SU-DHL-6 (cell line): ENCODE results near the gene MCOLN2.

Source experiments
- EZH2phosphoT487 ChIP-seq: fragments of 200-600 bp; sonication (generic), shearing (Covaris generic); conservative IDR thresholded peaks from 2 replicates; pipeline ENCODE4 v1.6.1; 2018; ENCODE audit warnings: mild to moderate bottlenecking, antibody characterized with exemption, low read length, moderate library complexity, mixed read lengths
- TF ChIP-seq, protein P1 (sequence below): fragments of 200-600 bp; sonication (generic); IDR thresholded peaks from one replicate; pipeline ENCODE4 v1.5.1; 2017; ENCODE audit warnings: antibody characterized with exemption, mild to moderate bottlenecking, low read length, moderate library complexity; ENCODE audit not compliant: insufficient read depth, poor library complexity, severe bottlenecking

DNA sequence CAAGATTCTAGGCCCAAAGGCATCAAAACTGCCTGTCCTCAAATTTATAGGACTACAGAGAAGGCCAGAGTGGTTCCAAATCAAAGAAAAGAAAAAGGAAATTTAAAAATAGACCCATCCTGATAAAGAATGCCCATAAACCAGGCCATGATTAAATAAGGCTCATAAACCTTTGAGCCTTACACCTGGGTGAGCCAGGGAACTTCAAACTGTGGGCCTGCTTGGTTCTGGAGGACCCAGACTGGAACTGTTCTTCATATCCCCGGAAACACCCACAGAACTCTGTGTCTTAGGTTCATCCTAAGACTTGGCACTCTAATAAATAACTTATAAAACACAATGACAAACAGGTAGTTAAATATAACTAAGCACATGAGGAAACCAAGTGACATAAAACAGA lies 28.8 kb downstream of the MCOLN2 start:
- TF ChIP-seq, protein P1, sequence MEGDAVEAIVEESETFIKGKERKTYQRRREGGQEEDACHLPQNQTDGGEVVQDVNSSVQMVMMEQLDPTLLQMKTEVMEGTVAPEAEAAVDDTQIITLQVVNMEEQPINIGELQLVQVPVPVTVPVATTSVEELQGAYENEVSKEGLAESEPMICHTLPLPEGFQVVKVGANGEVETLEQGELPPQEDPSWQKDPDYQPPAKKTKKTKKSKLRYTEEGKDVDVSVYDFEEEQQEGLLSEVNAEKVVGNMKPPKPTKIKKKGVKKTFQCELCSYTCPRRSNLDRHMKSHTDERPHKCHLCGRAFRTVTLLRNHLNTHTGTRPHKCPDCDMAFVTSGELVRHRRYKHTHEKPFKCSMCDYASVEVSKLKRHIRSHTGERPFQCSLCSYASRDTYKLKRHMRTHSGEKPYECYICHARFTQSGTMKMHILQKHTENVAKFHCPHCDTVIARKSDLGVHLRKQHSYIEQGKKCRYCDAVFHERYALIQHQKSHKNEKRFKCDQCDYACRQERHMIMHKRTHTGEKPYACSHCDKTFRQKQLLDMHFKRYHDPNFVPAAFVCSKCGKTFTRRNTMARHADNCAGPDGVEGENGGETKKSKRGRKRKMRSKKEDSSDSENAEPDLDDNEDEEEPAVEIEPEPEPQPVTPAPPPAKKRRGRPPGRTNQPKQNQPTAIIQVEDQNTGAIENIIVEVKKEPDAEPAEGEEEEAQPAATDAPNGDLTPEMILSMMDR, result no peak
- no peak for TF ChIP-seq EZH2phosphoT487
